ENCODE measurements around the gene CSDE1. TPM values are rescaled to one million over a fixed set of nuclear protein-coding genes. Genes with fewer than 3 reads are reported as not detected.

CSDE1 gene
- total and polyA plus RNA-seq, 2 experiments from 2014 or later = 161 to 802 TPM

DNA sequence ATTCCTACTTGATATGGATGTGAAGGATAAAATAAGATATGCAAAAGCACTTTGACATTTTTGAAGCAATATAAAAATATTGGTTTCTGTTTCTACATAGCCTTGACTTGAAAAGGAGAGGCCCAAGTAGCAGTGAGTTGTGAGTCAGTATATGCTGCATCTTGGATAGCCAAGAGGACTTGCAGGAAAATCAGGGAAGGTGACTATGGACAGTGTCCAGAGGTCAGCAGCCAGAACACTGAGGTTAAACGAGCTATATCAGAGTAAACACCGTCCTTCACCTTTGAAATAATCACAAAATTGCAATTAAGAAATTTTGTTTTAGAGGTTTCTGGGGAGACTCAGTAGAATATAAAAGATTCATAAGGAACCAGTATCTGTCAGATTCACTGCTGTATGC lies 55.9 kb downstream of the CSDE1 start:
- Histone ChIP-seq H3K79me2 (no peaks in the 10 kb centered on the region), H3K27ac (no peak overlapping the region), H3K9me2 (replicated peaks; ENCODE audit: insufficient read depth) (no peaks in the 10 kb centered on the region), H3K4me2 (no peak overlapping the region), H3K4me1 (ENCODE audit: insufficient read depth) (no peaks in the 10 kb centered on the region), H3K9me3 (ENCODE audit: low read depth) (no peaks in the 10 kb centered on the region), H3K4me3 (no peak overlapping the region), H2AFZ (no peak overlapping the region), H3K27me3 (no peaks in the 10 kb centered on the region), H3K36me3 (replicated peaks; ENCODE audit: insufficient read depth, low read depth) (no peaks in the 10 kb centered on the region), H4K20me1 (ENCODE audit: insufficient read depth, poor library complexity, severe bottlenecking) (no peaks in the 10 kb centered on the region)
- TF ChIP-seq EZH2 (IDR thresholded peaks at IDR 0.05; ENCODE audit: borderline replicate concordance) = no peak
- no peak for DNase-seq (ENCODE audit: low spot score)
- WGBS (ENCODE audit: low lambda C conversion rate, missing lambda C conversion rate) = 60% methylated on average over 2 of the region's 2 CpGs

DNA sequence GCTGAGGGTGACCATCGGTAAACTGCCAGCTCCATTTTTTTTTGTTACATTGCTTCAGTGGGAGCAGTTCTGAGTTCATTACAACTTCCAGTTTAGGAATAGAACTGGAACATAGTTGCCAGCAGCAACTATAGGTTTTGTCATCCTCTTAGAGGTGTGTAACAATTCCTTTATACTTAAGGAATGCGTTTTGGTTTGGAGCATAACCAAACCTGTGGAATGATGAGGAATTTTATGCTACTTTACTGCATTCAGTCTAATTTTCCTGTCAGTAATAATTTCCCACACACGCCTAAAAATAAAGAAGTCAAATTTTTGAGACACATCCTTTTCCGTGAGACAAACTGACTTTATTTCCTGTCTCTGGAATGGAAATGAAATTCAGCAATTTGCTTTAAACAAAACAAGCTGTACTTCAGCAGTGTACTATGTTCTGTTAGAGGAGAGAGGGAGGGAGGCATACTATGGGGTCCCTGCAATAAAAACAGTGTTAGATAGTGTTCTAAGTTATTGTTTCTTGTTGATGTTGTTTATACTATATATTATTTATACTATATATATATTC lies 57.7 kb downstream of the CSDE1 start:
- TF ChIP-seq EZH2 (IDR thresholded peaks at IDR 0.05; ENCODE audit: borderline replicate concordance) = no peak
- no peak for TF ChIP-seq EZH2phosphoT487 (IDR thresholded peaks at IDR 0.05; ENCODE audit: low read depth, severe bottlenecking, unreplicated experiment)
- TF ChIP-seq, protein P1, sequence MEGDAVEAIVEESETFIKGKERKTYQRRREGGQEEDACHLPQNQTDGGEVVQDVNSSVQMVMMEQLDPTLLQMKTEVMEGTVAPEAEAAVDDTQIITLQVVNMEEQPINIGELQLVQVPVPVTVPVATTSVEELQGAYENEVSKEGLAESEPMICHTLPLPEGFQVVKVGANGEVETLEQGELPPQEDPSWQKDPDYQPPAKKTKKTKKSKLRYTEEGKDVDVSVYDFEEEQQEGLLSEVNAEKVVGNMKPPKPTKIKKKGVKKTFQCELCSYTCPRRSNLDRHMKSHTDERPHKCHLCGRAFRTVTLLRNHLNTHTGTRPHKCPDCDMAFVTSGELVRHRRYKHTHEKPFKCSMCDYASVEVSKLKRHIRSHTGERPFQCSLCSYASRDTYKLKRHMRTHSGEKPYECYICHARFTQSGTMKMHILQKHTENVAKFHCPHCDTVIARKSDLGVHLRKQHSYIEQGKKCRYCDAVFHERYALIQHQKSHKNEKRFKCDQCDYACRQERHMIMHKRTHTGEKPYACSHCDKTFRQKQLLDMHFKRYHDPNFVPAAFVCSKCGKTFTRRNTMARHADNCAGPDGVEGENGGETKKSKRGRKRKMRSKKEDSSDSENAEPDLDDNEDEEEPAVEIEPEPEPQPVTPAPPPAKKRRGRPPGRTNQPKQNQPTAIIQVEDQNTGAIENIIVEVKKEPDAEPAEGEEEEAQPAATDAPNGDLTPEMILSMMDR (IDR thresholded peaks at IDR 0.05; ENCODE audit: poor library complexity) = no peak
- Histone ChIP-seq H3K9me3 (ENCODE audit: low read depth) (no peaks in the 10 kb centered on the region), H3K27me3 (no peaks in the 10 kb centered on the region), H2AFZ (no peak overlapping the region), H3K79me2 (no peaks in the 10 kb centered on the region), H3K9me2 (replicated peaks; ENCODE audit: insufficient read depth) (no peaks in the 10 kb centered on the region), H3K27ac (no peak overlapping the region), H4K20me1 (ENCODE audit: insufficient read depth, poor library complexity, severe bottlenecking) (no peaks in the 10 kb centered on the region), H3K4me3 (no peak overlapping the region), H3K4me2 (no peak overlapping the region), H3K4me1 (ENCODE audit: insufficient read depth) (no peaks in the 10 kb centered on the region), H3K36me3 (replicated peaks; ENCODE audit: insufficient read depth, low read depth) (no peaks in the 10 kb centered on the region)
- WGBS (ENCODE audit: low lambda C conversion rate, missing lambda C conversion rate) = 61% methylated on average over 4 of the region's 4 CpGs
- no peak for DNase-seq (ENCODE audit: low spot score)

DNA sequence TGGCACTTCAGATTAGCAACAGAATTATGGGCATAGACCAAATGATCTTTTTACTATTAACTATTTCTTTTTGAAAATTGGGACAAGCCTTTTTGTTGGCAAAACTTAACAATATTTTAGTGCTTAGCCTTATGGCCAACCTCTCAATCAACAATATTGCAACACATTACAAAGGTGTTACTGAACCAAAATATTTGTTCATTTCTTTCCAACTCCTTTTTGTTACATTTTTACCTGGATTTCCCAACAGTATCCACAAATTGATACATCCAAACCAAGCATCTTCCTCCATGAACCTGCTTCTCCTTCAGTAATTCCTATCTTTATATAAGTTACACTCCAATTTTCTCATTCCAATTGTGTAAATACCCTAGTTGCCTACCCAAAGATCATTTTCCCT lies 61.0 kb downstream of the CSDE1 start:
- no peak overlapping the region for H2AFZ ChIP-seq
- H3K4me3 ChIP-seq = no peak overlapping the region
- H3K9me3 ChIP-seq (ENCODE audit: low read depth) = no peaks in the 10 kb centered on the region
- H3K4me2 ChIP-seq = no peak overlapping the region
- no peaks in the 10 kb centered on the region for H3K36me3 ChIP-seq (replicated peaks; ENCODE audit: insufficient read depth, low read depth)
- H3K27me3 ChIP-seq = no peaks in the 10 kb centered on the region
- TF ChIP-seq EZH2 (IDR thresholded peaks at IDR 0.05; ENCODE audit: borderline replicate concordance) = no peak
- TF ChIP-seq, protein P1 (IDR thresholded peaks at IDR 0.05; ENCODE audit: poor library complexity) = no peak
- TF ChIP-seq EZH2phosphoT487 (IDR thresholded peaks at IDR 0.05; ENCODE audit: low read depth, severe bottlenecking, unreplicated experiment) = no peak
- no peaks in the 10 kb centered on the region for H3K9me2 ChIP-seq (replicated peaks; ENCODE audit: insufficient read depth)
- H4K20me1 ChIP-seq (ENCODE audit: insufficient read depth, poor library complexity, severe bottlenecking) = no peaks in the 10 kb centered on the region
- H3K79me2 ChIP-seq = no peaks in the 10 kb centered on the region
- no peak for DNase-seq (ENCODE audit: low spot score)
- no peaks in the 10 kb centered on the region for H3K4me1 ChIP-seq (ENCODE audit: insufficient read depth)
- no peak overlapping the region for H3K27ac ChIP-seq

DNA sequence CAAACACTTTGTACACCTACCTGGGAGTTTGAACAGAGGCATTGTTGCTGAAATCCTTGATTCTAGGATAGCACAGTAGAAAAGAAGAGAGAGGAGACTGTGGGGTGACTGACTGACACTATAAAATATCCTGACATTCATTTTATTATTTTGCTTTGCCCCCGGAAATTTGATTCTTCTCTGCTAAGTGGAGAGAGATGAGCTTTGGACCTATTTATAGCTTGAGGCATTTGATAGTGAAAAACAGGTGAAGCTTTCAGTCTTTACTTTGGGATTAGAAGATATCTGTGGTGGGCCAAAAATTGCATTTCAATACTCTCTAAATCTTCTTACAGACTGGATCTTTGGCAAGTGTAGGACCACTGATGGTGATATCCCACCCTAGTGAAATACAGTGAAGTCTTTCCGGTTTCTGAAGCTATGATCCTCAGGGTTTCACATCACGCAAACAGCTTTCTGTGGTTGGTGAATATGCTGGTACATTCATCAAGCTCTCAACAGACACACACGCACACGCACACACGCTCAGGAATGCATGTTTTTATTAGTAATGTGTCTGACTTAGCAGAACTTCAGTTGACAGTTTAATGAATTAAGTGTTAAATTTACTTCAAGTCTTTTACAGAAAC lies 62.2 kb downstream of the CSDE1 start, which contains the start of gene AMPD1:
Gene AMPD1, minus strand, starts transcription at position 117 of the 629 bp plus-strand sequence. Its CDS starts 75 bp downstream, at position 42.
- H3K4me3 ChIP-seq = no peak within 1 kb of the TSS
- no peaks in the 10 kb centered on the region for H3K79me2 ChIP-seq
- H3K9me2 ChIP-seq (replicated peaks; ENCODE audit: insufficient read depth) = no peaks in the 10 kb centered on the region
- no peaks in the 10 kb centered on the region for H4K20me1 ChIP-seq (ENCODE audit: insufficient read depth, poor library complexity, severe bottlenecking)
- H3K4me1 ChIP-seq (ENCODE audit: insufficient read depth) = no peaks in the 10 kb centered on the region
- no peaks in the 10 kb centered on the region for H3K9me3 ChIP-seq (ENCODE audit: low read depth)
- H3K36me3 ChIP-seq (replicated peaks; ENCODE audit: insufficient read depth, low read depth) = no peaks in the 10 kb centered on the region
- no peak within 1 kb of the TSS for H3K27ac ChIP-seq
- WGBS (ENCODE audit: low lambda C conversion rate, missing lambda C conversion rate) = 70% methylated on average over 6 of the region's 6 CpGs
- H2AFZ ChIP-seq = no peak within 1 kb of the TSS
- DNase-seq (ENCODE audit: low spot score) = no peak
- H3K4me2 ChIP-seq = no peak within 1 kb of the TSS
- H3K27me3 ChIP-seq = no peaks in the 10 kb centered on the region
- no peak for TF ChIP-seq EZH2phosphoT487 (IDR thresholded peaks at IDR 0.05; ENCODE audit: low read depth, severe bottlenecking, unreplicated experiment)
- TF ChIP-seq, protein P1 (IDR thresholded peaks at IDR 0.05; ENCODE audit: poor library complexity) = no peak
- TF ChIP-seq EZH2 (IDR thresholded peaks at IDR 0.05; ENCODE audit: borderline replicate concordance) = no peak

Measured in hepatocyte (in vitro differentiated cells).